ENCODE data around the gene ST3GAL2.
"Not testable (repeated sequence)": the region's sequence is repeated elsewhere in the genome, so short reads cannot be mapped to it uniquely, and the experiment has no call there.

ST3GAL2 gene

GRCh38 chr16:70386289-70386986, 52.5 kb downstream of the ST3GAL2 start:
- not testable (repeated sequence) for DNase-seq (ENCODE audit: low spot score)

- DNase-seq (ENCODE audit: low spot score), result no peak
These were observed 55.4 kb downstream of the ST3GAL2 start for GRCh38 chr16:70383421-70383960.

GRCh38 chr16:70381604-70382342, 57.1 kb downstream of the ST3GAL2 start:
- DNase-seq (ENCODE audit: low spot score), result no peak

- DNase-seq (ENCODE audit: low spot score), result peak; percentile 96
These were observed 57.8 kb downstream of the ST3GAL2 start for GRCh38 chr16:70380919-70381603.

- DNase-seq (ENCODE audit: low spot score), result peak; percentile 29
These were observed 58.5 kb downstream of the ST3GAL2 start for GRCh38 chr16:70380248-70380918.

GRCh38 chr16:70378869-70379493, 59.9 kb downstream of the ST3GAL2 start:
- no peak for DNase-seq (ENCODE audit: low spot score)

GRCh38 chr16:70377782-70378181, 61.1 kb downstream of the ST3GAL2 start:
- DNase-seq (ENCODE audit: low spot score), result no peak

- DNase-seq (ENCODE audit: low spot score), result no peak
These were observed 63.0 kb downstream of the ST3GAL2 start for GRCh38 chr16:70375636-70376611.

- DNase-seq (ENCODE audit: low spot score), result no peak
These were observed 64.7 kb downstream of the ST3GAL2 start for GRCh38 chr16:70374213-70374612.

GRCh38 chr16:70372921-70373728, 65.8 kb downstream of the ST3GAL2 start:
- no peak for DNase-seq (ENCODE audit: low spot score)

- DNase-seq (ENCODE audit: low spot score), result no peak
These were observed 68.0 kb downstream of the ST3GAL2 start for GRCh38 chr16:70370924-70371323.

- not testable (repeated sequence) for DNase-seq (ENCODE audit: low spot score)
These were observed 68.8 kb downstream of the ST3GAL2 start for GRCh38 chr16:70370145-70370544.

- no peak for DNase-seq (ENCODE audit: low spot score)
These were observed 74.5 kb downstream of the ST3GAL2 start for GRCh38 chr16:70364399-70364798.

- no peak for DNase-seq (ENCODE audit: low spot score)
These were observed 79.3 kb downstream of the ST3GAL2 start for GRCh38 chr16:70359552-70359951.

- DNase-seq (ENCODE audit: low spot score), result no peak
These were observed 89.1 kb downstream of the ST3GAL2 start for GRCh38 chr16:70349783-70350182.

- DNase-seq (ENCODE audit: low spot score), result no peak
These were observed 89.9 kb downstream of the ST3GAL2 start for GRCh38 chr16:70348991-70349390.

- no peak for DNase-seq (ENCODE audit: low spot score)
These were observed 93.1 kb downstream of the ST3GAL2 start for GRCh38 chr16:70345840-70346239.

GRCh38 chr16:70342016-70342415, 96.9 kb downstream of the ST3GAL2 start:
- no peak for DNase-seq (ENCODE audit: low spot score)

- DNase-seq (ENCODE audit: low spot score), result no peak
These were observed 97.3 kb downstream of the ST3GAL2 start for GRCh38 chr16:70341600-70341999.

- DNase-seq (ENCODE audit: low spot score), result no peak
These were observed 101.1 kb downstream of the ST3GAL2 start for GRCh38 chr16:70337814-70338213.

Measured in kidney capillary endothelial cell (primary cell).